Measurements from ENCODE around the gene AKAP7.

The AKAP7 gene

GRCh38 chr6:131134220-131134979 lies 867 bp upstream of the AKAP7 start:
- DNase-seq (ENCODE audit: low spot score), result no peak

- DNase-seq (ENCODE audit: low spot score), result no peak
Observed at GRCh38 chr6:131134980-131135243, 355 bp upstream of the AKAP7 start.

- DNase-seq (ENCODE audit: low spot score), result peak; percentile 23
Observed at GRCh38 chr6:131136021-131136786, 937 bp downstream of the AKAP7 start.

GRCh38 chr6:131139599-131139998 lies 4.3 kb downstream of the AKAP7 start:
- DNase-seq (ENCODE audit: low spot score), result no peak

GRCh38 chr6:131143319-131143718 lies 8.1 kb downstream of the AKAP7 start:
- DNase-seq (ENCODE audit: low spot score), result no peak

- DNase-seq (ENCODE audit: low spot score), result no peak
Observed at GRCh38 chr6:131146865-131147264, 11.6 kb downstream of the AKAP7 start.

- DNase-seq (ENCODE audit: low spot score), result no peak
Observed at GRCh38 chr6:131156411-131156810, 21.1 kb downstream of the AKAP7 start.

- DNase-seq (ENCODE audit: low spot score), result peak; percentile 32
Observed at GRCh38 chr6:131159578-131159977, 24.3 kb downstream of the AKAP7 start.

- no peak for DNase-seq (ENCODE audit: low spot score)
Observed at GRCh38 chr6:131160254-131160758, 25.0 kb downstream of the AKAP7 start.

GRCh38 chr6:131161987-131162386 lies 26.7 kb downstream of the AKAP7 start:
- DNase-seq (ENCODE audit: low spot score), result no peak

GRCh38 chr6:131163886-131164285 lies 28.6 kb downstream of the AKAP7 start:
- peak; percentile 56 for DNase-seq (ENCODE audit: low spot score)

GRCh38 chr6:131164506-131164905 lies 29.2 kb downstream of the AKAP7 start:
- peak; percentile 31 for DNase-seq (ENCODE audit: low spot score)

- no peak for DNase-seq (ENCODE audit: low spot score)
Observed at GRCh38 chr6:131167773-131168172, 32.5 kb downstream of the AKAP7 start.

GRCh38 chr6:131169613-131170012 lies 34.3 kb downstream of the AKAP7 start:
- DNase-seq (ENCODE audit: low spot score), result no peak

GRCh38 chr6:131172222-131172621 lies 37.0 kb downstream of the AKAP7 start:
- no peak for DNase-seq (ENCODE audit: low spot score)

GRCh38 chr6:131173680-131174079 lies 38.4 kb downstream of the AKAP7 start:
- DNase-seq (ENCODE audit: low spot score), result peak; percentile 54

GRCh38 chr6:131175564-131175963 lies 40.3 kb downstream of the AKAP7 start:
- DNase-seq (ENCODE audit: low spot score), result no peak

- DNase-seq (ENCODE audit: low spot score), result no peak
Observed at GRCh38 chr6:131177996-131178395, 42.7 kb downstream of the AKAP7 start.

- DNase-seq (ENCODE audit: low spot score), result peak; percentile 60
Observed at GRCh38 chr6:131182991-131183425, 47.7 kb downstream of the AKAP7 start.

GRCh38 chr6:131183427-131184095 lies 48.3 kb downstream of the AKAP7 start:
- no peak for DNase-seq (ENCODE audit: low spot score)

GRCh38 chr6:131191590-131191989 lies 56.3 kb downstream of the AKAP7 start:
- no peak for DNase-seq (ENCODE audit: low spot score)

- no peak for DNase-seq (ENCODE audit: low spot score)
Observed at GRCh38 chr6:131197716-131198115, 62.4 kb downstream of the AKAP7 start.

All from COLO829 (cell line).